ENCODE measurements around the gene ZEB1.

DNA sequence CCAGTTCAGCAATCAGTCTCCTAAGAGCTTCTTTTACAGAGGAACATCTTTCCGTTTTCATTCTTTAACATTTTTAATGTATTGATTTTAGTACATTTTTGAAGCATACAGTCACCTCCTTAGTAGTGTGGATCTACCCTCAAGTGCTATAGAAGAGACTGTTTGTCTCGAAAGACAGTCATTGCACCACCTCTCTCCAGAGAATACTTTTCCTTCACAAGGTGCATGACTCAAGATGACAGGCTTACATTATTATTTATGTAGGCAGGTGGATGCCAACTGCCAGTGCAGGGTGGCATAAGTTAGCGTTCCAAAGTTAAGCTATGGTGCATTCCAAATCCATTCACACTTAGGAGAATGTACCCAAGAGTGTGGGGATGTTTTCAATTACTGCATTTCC lies 71.8 kb downstream of the ZEB1 start:
- TF ChIP-seq POLR2A (IDR thresholded peaks at IDR 0.05): no peak
- no peak for TF ChIP-seq CTCF (IDR thresholded peaks at IDR 0.05)
- no peak for TF ChIP-seq POLR2AphosphoS5 (IDR thresholded peaks at IDR 0.05)

All from breast epithelium (tissue), 3 donors.